ENCODE data around the gene EIF2S2. TPM values are rescaled to one million over a fixed set of nuclear protein-coding genes. Genes with fewer than 3 reads are reported as not detected.
"Not testable (repeated sequence)": the region's sequence is repeated elsewhere in the genome, so short reads cannot be mapped to it uniquely, and the experiment has no call there.

Gene EIF2S2
- total RNA-seq, 1 experiment from 2014 or later, result 124 TPM

- no peak for TF ChIP-seq ZSCAN18 (CRISPR knock-in tag; IDR thresholded peaks at IDR 0.05)
- 0 out of 2 replicates have a peak, but pooled peaks have one; percentile 35 for TF ChIP-seq CREB1 (CRISPR knock-in tag; IDR thresholded peaks at IDR 0.05)
- peak; percentile 52; the same call in 1 of the 2 replicates for TF ChIP-seq ZMAT4 (CRISPR knock-in tag; IDR thresholded peaks at IDR 0.05)
- no peak for TF ChIP-seq PRDM15 (CRISPR knock-in tag; IDR thresholded peaks at IDR 0.05)
- TF ChIP-seq MXD4 (CRISPR knock-in tag; IDR thresholded peaks at IDR 0.05; ENCODE audit: borderline replicate concordance), result no peak
- TF ChIP-seq ZNF512 (CRISPR knock-in tag; IDR thresholded peaks at IDR 0.05; ENCODE audit: borderline replicate concordance), result no peak
- TF ChIP-seq AR (CRISPR knock-in tag; IDR thresholded peaks at IDR 0.05), result no peak
- TF ChIP-seq MYBL2 (CRISPR knock-in tag; IDR thresholded peaks at IDR 0.05), result peak; percentile 43; the same call in 1 of the 2 replicates
- TF ChIP-seq CDX4 (CRISPR knock-in tag; IDR thresholded peaks at IDR 0.05; ENCODE audit: borderline replicate concordance), result no peak
Measured at GRCh38 chr20:34111702-34112599, at the start of gene EIF2S2 (continued).

GRCh38 chr20:34157697-34158096 lies 45.7 kb upstream of the EIF2S2 start:
- ATAC-seq; CTCF ChIA-PET; H3K27ac Mint-ChIP-seq; POLR2A ChIA-PET; H3K36me3 Mint-ChIP-seq; H3K4me3 Mint-ChIP-seq; DNase-seq (ENCODE audit: low spot score): not testable (repeated sequence)
- Mint-ChIP-seq H3K9me3 (peaks cover 22% of the 10 kb centered on the region), H3K27me3 (ENCODE audit: low read depth) (peaks cover 47% of the 10 kb centered on the region), H3K4me1 (peaks cover 36% of the 10 kb centered on the region)

- Mint-ChIP-seq H3K4me3 (no peak overlapping the region), H3K4me1 (peaks cover 39% of the 10 kb centered on the region), H3K9me3 (peaks cover 32% of the 10 kb centered on the region), H3K36me3 (peaks cover 13% of the 10 kb centered on the region), H3K27me3 (ENCODE audit: low read depth) (peaks cover 61% of the 10 kb centered on the region), H3K27ac (no peak overlapping the region)
- ATAC-seq (no peak), DNase-seq (ENCODE audit: low spot score) (no peak)
- ChIA-PET POLR2A (no interaction called here), CTCF (no interaction called here)
- TF ChIP-seq FOXK1 (CRISPR knock-in tag; IDR thresholded peaks at IDR 0.05) (no peak), CBFB (CRISPR knock-in tag; IDR thresholded peaks at IDR 0.05; ENCODE audit: low read depth) (no peak), PREB (CRISPR knock-in tag; IDR thresholded peaks at IDR 0.05; ENCODE audit: borderline replicate concordance) (no peak), ELF4 (CRISPR knock-in tag; IDR thresholded peaks at IDR 0.05; ENCODE audit: low read depth) (no peak), AFF4 (CRISPR knock-in tag; IDR thresholded peaks at IDR 0.05; ENCODE audit: borderline replicate concordance) (no peak)
Measured at GRCh38 chr20:34155836-34156235, 43.8 kb upstream of the EIF2S2 start.

Measured in WTC11 (cell line).